ENCODE results near the gene ACOT13.

The ACOT13 gene

GRCh38 chr6:24683297-24684296, 16.7 kb downstream of the ACOT13 start:
- TF ChIP-seq CTCF (IDR thresholded peaks at IDR 0.05): no peak

- TF ChIP-seq CTCF (IDR thresholded peaks at IDR 0.05): no peak
Observed at GRCh38 chr6:24686408-24686807, 19.5 kb downstream of the ACOT13 start.

- TF ChIP-seq CTCF (IDR thresholded peaks at IDR 0.05): no peak
Observed at GRCh38 chr6:24686946-24687345, 20.1 kb downstream of the ACOT13 start.

- TF ChIP-seq CTCF (IDR thresholded peaks at IDR 0.05): no peak
Observed at GRCh38 chr6:24689964-24690363, 23.1 kb downstream of the ACOT13 start.

- TF ChIP-seq CTCF (IDR thresholded peaks at IDR 0.05): no peak
Observed at GRCh38 chr6:24690593-24690992, 23.7 kb downstream of the ACOT13 start.

- TF ChIP-seq CTCF (IDR thresholded peaks at IDR 0.05): no peak
Observed at GRCh38 chr6:24691550-24691949, 24.7 kb downstream of the ACOT13 start.

GRCh38 chr6:24692003-24692402, 25.1 kb downstream of the ACOT13 start:
- no peak for TF ChIP-seq CTCF (IDR thresholded peaks at IDR 0.05)

Data from LNCAP (cell line).